Hepatocyte (in vitro differentiated cells): ENCODE measurements around the gene TMEM167A. TPM values are rescaled to one million over a fixed set of nuclear protein-coding genes. Genes with fewer than 3 reads are reported as not detected.

Experiments used
- DNase-seq: peaks from one replicate; pipeline ENCODE4 v3.0.0-alpha.2; 2016; ENCODE audit warnings: low spot score
- H2AFZ ChIP-seq: fragments of 200-600 bp; sonication (generic); 2 replicates; pipeline ENCODE4 v1.6.0; 2016; ENCODE audit warnings: antibody characterized with exemption, mild to moderate bottlenecking
- H3K27ac ChIP-seq: fragments of 200-600 bp; sonication (generic); 2 replicates; pipeline ENCODE4 v1.5.1; 2016; ENCODE audit warnings: mild to moderate bottlenecking
- H3K27me3 ChIP-seq: fragments of 200-600 bp; sonication (generic); 2 replicates; pipeline ENCODE4 v1.6.1; 2016
- H3K36me3 ChIP-seq: fragments of 200-600 bp; sonication (generic); replicated peaks from 2 replicates; pipeline ENCODE4 v1.5.1; 2016; ENCODE audit warnings: low read depth; ENCODE audit not compliant: insufficient read depth
- H3K4me1 ChIP-seq: fragments of 200-600 bp; sonication (generic); 2 replicates; pipeline ENCODE4 v1.5.1; 2016; ENCODE audit warnings: mild to moderate bottlenecking, moderate library complexity; ENCODE audit not compliant: insufficient read depth
- H3K4me2 ChIP-seq: fragments of 200-600 bp; sonication (generic); 2 replicates; pipeline ENCODE4 v1.6.0; 2016
- H3K4me3 ChIP-seq: fragments of 200-600 bp; sonication (generic); 2 replicates; pipeline ENCODE4 v1.5.1; 2016; ENCODE audit warnings: mild to moderate bottlenecking
- H3K79me2 ChIP-seq: fragments of 200-600 bp; sonication (generic); 2 replicates; pipeline ENCODE4 v1.6.0; 2017; ENCODE audit warnings: mild to moderate bottlenecking
- H3K9me2 ChIP-seq: fragments of 200-600 bp; sonication (generic); replicated peaks from 2 replicates; pipeline ENCODE4 v1.6.0; 2017; ENCODE audit warnings: mild to moderate bottlenecking; ENCODE audit not compliant: insufficient read depth
- H3K9me3 ChIP-seq: fragments of 200-600 bp; sonication (generic); 2 replicates; pipeline ENCODE4 v1.5.1; 2016; ENCODE audit warnings: low read depth, mild to moderate bottlenecking
- H4K20me1 ChIP-seq: fragments of 200-600 bp; sonication (generic); 2 replicates; pipeline ENCODE4 v1.6.0; 2016; ENCODE audit warnings: mild to moderate bottlenecking; ENCODE audit not compliant: insufficient read depth, poor library complexity, severe bottlenecking
- EZH2 ChIP-seq: fragments of 200-600 bp; sonication (generic); IDR thresholded peaks from 2 replicates; pipeline ENCODE4 v1.6.1; 2016; ENCODE audit warnings: antibody characterized with exemption, mild to moderate bottlenecking, borderline replicate concordance
- EZH2phosphoT487 ChIP-seq: fragments of 200-600 bp; sonication (generic); IDR thresholded peaks from one replicate; pipeline ENCODE4 v1.6.1; 2018; ENCODE audit warnings: antibody characterized with exemption, mild to moderate bottlenecking, low read depth, moderate library complexity; ENCODE audit not compliant: unreplicated experiment, severe bottlenecking
- WGBS: methylation state at CpG from one replicate; pipeline ENCODE4 v1.1.6; 2016; ENCODE audit warnings: low lambda C conversion rate; ENCODE audit errors: missing lambda C conversion rate; 5-methylcytosine and 5-hydroxymethylcytosine counted together
- polyA plus RNA-seq: library from polyadenylated mRNA; unstranded; fragments of >200 nt; fragmentation: Nextera tagmentation; extraction: Ambion mirVana; gene quantifications from 2 replicates; pipeline ENCODE4 v1.2.1, GENCODE V29; 2016
- total RNA-seq: library from RNA; depleted of rRNA; stranded (reverse); fragments of >200 nt; gene quantifications from 2 replicates; pipeline ENCODE4 v1.2.3, GENCODE V29; 2014
- TF ChIP-seq, protein P1 (sequence below): fragments of 200-600 bp; sonication (generic); IDR thresholded peaks from 2 replicates; pipeline ENCODE4 v1.5.1; 2016; ENCODE audit warnings: antibody characterized with exemption, mild to moderate bottlenecking; ENCODE audit not compliant: poor library complexity

TMEM167A gene
- total and polyA plus RNA-seq, 2 experiments from 2014 or later = 140 to 174 TPM

DNA sequence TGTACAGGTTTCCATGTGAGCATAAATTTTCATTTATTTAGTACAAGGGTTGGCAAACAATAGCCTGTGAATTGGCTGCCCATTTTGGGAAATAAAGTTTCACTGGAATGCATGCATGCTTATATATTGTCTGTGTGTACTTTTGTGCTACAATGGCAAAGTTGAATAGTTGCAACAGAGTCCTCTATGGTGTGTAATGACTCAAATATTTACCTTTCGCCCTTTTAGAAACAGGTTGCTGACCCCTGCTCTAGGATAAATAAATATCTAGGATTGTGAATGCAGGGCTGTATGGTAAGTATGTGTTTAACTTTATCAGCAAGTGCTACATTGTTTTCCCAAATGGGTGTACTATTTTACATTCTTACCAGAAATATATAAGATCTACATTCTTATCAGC is 47.4 kb upstream of the TMEM167A start:
- H4K20me1 ChIP-seq = no peaks in the 10 kb centered on the region
- no peak for TF ChIP-seq EZH2phosphoT487
- TF ChIP-seq, protein P1, sequence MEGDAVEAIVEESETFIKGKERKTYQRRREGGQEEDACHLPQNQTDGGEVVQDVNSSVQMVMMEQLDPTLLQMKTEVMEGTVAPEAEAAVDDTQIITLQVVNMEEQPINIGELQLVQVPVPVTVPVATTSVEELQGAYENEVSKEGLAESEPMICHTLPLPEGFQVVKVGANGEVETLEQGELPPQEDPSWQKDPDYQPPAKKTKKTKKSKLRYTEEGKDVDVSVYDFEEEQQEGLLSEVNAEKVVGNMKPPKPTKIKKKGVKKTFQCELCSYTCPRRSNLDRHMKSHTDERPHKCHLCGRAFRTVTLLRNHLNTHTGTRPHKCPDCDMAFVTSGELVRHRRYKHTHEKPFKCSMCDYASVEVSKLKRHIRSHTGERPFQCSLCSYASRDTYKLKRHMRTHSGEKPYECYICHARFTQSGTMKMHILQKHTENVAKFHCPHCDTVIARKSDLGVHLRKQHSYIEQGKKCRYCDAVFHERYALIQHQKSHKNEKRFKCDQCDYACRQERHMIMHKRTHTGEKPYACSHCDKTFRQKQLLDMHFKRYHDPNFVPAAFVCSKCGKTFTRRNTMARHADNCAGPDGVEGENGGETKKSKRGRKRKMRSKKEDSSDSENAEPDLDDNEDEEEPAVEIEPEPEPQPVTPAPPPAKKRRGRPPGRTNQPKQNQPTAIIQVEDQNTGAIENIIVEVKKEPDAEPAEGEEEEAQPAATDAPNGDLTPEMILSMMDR = no peak
- TF ChIP-seq EZH2 = no peak
- no peaks in the 10 kb centered on the region for H3K27me3 ChIP-seq
- WGBS = 70% methylated on average over 1 of the region's 1 CpG
- H3K4me1 ChIP-seq = no peaks in the 10 kb centered on the region
- no peak overlapping the region for H3K4me3 ChIP-seq
- H3K79me2 ChIP-seq = no peaks in the 10 kb centered on the region
- H3K9me2 ChIP-seq = no peaks in the 10 kb centered on the region
- H2AFZ ChIP-seq = no peak overlapping the region
- no peak overlapping the region for H3K4me2 ChIP-seq
- no peaks in the 10 kb centered on the region for H3K36me3 ChIP-seq
- peak; percentile 14 for DNase-seq
- no peak overlapping the region for H3K27ac ChIP-seq
- H3K9me3 ChIP-seq = no peaks in the 10 kb centered on the region

DNA sequence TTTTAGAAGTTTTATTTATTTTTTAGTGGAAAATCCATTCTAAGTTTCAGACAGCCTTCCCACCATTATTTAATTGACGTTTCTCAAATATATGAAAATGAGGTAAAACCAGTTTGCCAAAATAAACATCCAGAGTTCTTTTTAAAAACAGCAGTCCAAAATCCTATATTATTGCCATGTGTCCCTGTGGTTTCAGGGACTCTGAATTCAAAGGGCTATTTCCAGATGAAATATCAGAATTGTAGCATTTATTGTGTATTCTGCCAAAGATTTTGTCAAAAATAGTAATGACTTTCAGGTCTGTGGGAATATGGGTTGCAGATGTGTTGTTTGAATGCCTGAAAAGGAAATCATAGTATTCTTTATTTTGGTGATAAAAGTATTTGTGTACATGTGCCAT is 41.8 kb upstream of the TMEM167A start:
- H3K27ac ChIP-seq = no peak overlapping the region
- H2AFZ ChIP-seq = no peak overlapping the region
- no peaks in the 10 kb centered on the region for H3K27me3 ChIP-seq
- no peak for TF ChIP-seq EZH2
- no peak for TF ChIP-seq EZH2phosphoT487
- no peak for DNase-seq
- H3K9me3 ChIP-seq = peaks cover 4% of the 10 kb centered on the region
- H3K9me2 ChIP-seq = no peaks in the 10 kb centered on the region
- H3K4me3 ChIP-seq = no peak overlapping the region
- H3K36me3 ChIP-seq = no peaks in the 10 kb centered on the region
- no peaks in the 10 kb centered on the region for H4K20me1 ChIP-seq
- 97% methylated on average over 1 of the region's 1 CpG for WGBS
- no peaks in the 10 kb centered on the region for H3K4me1 ChIP-seq
- no peaks in the 10 kb centered on the region for H3K79me2 ChIP-seq
- no peak overlapping the region for H3K4me2 ChIP-seq

DNA sequence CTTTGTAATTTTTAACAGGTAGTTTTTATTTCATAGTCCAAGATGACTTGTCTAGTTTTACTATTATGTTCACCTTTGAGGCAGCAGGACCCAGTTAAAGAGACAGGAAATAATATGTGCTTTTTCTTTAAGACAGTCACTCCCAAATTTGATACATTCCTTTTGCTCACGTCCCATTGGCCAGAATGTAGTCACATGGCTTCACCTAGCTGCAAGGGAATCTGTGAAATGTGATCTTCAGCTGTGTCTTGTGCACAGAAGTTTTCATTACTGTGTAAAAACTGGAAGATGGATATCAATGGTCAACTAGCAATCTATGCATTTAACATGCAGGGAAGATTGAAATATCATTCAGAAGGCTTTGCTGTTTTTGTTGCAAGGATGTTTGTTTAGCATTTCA is 41.3 kb upstream of the TMEM167A start:
- TF ChIP-seq EZH2phosphoT487 (no peak), EZH2 (no peak)
- TF ChIP-seq, protein P1 = no peak
- DNase-seq = no peak
- H3K79me2 ChIP-seq = no peaks in the 10 kb centered on the region
- peaks cover 4% of the 10 kb centered on the region for H3K9me3 ChIP-seq
- no peak overlapping the region for H2AFZ ChIP-seq
- no peak overlapping the region for H3K4me3 ChIP-seq
- H3K9me2 ChIP-seq = no peaks in the 10 kb centered on the region
- no peaks in the 10 kb centered on the region for H3K36me3 ChIP-seq
- 93% methylated on average over 1 of the region's 1 CpG for WGBS
- no peak overlapping the region for H3K27ac ChIP-seq
- H3K4me1 ChIP-seq = no peaks in the 10 kb centered on the region
- no peak overlapping the region for H3K4me2 ChIP-seq
- no peaks in the 10 kb centered on the region for H3K27me3 ChIP-seq
- no peaks in the 10 kb centered on the region for H4K20me1 ChIP-seq

DNA sequence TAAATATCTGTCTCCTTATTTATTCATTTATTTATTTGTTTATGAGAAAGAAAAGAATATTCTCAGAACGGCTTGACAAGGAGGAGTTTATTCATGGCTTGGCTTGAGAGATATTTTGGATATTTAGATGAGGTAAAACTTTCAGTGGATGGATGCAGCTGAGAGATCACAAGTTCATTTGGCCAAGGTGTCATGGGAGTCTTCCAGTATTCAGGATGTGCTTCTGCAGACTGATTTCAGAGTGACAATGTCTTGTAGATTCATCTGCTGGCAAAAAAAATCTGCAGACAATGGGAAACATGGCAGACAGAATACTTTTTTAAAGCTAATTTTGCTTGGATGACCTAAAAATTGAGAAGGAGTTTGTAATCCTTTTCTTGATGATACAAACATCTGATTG is 38.6 kb upstream of the TMEM167A start:
- Histone ChIP-seq H3K27ac (no peak overlapping the region), H3K27me3 (no peaks in the 10 kb centered on the region), H3K9me3 (peaks cover 4% of the 10 kb centered on the region), H3K79me2 (no peaks in the 10 kb centered on the region), H3K36me3 (no peaks in the 10 kb centered on the region), H3K4me1 (no peaks in the 10 kb centered on the region), H3K9me2 (no peaks in the 10 kb centered on the region), H3K4me3 (no peak overlapping the region), H2AFZ (no peak overlapping the region), H4K20me1 (no peaks in the 10 kb centered on the region), H3K4me2 (no peak overlapping the region)
- TF ChIP-seq EZH2 = no peak
- TF ChIP-seq EZH2phosphoT487 = no peak
- TF ChIP-seq, protein P1 = no peak
- no peak for DNase-seq
- 96% methylated on average over 1 of the region's 1 CpG for WGBS
